Measurements from ENCODE around the gene DLX4.

Gene DLX4

DNA sequence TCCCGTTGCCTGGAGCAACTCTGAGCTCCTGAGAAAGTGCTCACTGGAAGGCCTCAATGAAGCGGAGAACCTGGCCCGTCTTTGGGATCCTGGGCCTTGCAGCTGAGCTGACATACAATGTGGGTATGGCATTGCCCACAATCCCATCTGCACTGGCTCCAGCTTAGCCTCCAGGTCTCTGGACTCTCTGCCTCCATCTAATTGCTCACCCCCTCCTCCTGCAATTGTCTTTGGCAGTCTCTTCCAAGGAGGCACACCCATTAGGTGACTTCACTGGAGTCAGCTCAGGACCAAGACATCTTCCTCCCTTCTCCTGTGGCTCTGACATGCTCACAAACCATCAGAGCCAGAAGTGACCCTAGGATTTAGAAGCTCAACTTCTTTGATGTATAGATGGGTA is 1.5 kb downstream of the DLX4 start:
- DNase-seq: no peak

DNA sequence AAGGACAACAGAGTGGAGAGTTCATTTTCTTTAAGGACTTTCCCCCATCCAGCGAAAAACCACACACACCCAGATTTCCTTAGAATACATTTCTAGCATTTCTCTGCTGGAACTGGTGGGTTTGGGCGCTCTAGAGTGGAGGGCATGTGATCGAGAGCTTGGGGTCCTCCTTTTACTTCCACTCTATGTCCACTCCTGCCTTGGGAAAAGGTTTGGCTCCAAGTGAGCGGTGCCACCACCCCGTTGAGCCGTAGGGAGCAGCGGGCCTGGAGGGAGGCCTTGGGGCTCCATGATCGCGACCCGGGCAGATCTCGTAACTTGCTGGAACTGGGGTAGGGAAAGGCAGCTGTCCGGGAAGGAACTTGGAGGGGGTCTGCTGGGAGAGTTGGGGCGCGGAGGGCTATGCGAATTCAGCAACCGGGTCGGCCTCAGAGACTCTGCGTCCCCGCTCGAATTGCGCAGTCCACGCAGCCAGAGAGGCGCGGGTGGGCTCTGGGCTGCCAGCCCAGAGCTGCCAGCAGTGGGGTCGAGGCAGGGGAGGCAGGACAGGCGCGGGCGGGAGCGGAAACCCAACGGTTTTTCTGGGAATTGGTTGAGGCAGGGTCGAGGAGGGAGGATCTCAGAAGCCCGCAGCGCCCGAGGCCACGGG is 2.3 kb downstream of the DLX4 start:
- no peak for DNase-seq

DNA sequence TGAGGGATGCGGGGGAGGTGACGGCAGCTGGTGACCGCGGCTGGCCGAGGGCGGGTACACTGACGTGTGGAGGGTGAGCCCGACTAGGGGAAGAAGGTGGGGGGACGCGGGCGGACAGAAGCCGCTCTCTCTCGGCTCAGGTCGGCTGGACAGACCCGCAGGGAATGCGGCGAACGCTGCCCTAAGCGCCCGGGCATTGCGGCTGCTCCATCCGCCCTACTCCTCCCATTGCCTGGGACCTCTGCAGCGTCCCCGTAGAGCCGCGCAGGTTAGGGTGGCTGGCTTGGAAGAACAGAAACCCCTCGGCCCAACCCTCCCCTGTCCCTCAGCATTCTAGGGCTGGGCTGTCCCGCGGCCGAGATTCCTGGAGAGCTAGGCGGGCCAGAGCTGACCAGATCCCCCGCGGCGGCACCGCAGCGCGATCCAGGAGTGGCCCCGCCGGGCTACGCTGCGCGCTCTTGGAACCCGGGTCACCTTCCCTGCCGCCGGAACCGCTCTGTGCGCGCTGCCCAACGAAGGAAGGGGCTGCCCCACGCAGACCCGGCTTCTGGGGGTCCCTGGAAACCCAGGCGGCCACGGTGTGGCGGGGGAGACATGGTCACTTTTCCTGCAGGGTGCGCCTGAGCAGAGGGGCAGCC is 3.0 kb downstream of the DLX4 start:
- DNase-seq: no peak

DNA sequence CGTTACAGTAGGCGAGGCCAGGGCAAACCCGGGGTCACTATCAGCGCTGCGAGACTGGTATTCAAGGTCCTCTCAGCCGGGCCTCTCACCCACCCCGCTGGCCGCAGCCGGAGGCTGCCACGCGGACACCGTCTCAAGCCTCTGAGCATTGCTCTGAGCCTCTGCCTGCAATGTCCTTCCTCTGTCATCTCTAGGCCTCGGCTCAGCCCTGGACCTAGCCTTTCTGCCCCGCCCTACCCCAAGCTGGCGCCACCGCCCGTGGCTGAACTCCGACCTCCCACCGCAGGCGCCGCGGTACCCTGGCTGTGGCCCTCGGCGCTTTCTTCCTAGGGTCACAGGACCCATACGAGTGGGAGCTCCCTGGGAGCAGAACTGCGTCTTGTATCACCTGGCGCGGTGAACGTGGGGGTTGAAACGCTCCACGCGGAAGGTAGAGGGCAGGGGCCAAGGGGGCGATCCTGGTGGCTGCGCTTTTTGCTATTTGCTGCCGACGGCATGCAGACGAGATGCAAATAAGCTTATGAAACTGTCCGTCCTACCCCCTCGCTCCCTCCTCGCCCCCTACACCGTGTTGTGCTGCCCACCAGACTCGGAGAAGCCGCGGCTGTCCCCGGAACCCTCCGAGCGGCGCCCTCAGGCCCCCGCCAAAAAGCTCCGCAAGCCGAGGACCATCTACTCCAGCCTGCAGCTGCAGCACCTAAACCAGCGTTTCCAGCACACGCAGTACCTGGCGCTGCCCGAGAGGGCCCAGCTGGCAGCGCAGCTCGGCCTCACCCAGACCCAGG is 3.7 kb downstream of the DLX4 start:
- DNase-seq: no peak

DNA sequence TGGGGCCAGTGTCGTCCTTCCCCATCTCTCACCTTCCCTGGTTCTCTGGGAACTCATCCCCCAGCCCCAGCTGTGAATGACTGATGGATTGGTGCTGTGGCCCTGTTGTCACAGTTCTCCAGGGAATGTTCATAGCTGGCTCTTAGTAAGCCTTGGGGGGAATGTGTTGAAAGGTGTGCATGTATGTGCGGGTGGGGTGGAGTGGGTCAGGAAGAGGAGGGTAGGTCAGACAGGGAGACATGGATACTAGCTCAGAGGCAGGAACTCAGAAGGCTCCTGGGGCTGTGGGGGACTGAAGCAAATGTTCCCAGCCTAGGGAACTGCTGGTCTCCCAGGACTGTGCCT is 4.3 kb downstream of the DLX4 start:
- no peak for DNase-seq

DNA sequence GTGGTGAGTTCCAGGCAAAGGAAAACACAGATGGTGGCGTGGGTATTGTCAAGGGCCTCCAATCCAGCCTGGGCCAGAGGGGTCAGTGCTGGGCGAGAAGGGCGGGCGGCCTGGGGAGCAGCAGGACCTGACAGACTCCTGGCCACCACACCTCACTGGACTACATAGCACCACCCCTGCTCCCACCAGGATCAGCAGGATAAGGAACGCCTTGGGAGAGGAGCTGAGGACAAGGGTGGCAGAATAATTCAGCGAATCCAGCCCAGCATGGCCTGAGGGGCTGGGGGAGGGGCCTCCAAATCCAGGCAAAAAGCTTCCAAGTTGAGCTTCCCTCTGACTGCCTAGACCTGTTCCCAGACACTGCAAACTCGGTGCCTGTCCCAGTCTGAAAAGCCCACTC is 6.5 kb downstream of the DLX4 start:
- no peak for DNase-seq

DNA sequence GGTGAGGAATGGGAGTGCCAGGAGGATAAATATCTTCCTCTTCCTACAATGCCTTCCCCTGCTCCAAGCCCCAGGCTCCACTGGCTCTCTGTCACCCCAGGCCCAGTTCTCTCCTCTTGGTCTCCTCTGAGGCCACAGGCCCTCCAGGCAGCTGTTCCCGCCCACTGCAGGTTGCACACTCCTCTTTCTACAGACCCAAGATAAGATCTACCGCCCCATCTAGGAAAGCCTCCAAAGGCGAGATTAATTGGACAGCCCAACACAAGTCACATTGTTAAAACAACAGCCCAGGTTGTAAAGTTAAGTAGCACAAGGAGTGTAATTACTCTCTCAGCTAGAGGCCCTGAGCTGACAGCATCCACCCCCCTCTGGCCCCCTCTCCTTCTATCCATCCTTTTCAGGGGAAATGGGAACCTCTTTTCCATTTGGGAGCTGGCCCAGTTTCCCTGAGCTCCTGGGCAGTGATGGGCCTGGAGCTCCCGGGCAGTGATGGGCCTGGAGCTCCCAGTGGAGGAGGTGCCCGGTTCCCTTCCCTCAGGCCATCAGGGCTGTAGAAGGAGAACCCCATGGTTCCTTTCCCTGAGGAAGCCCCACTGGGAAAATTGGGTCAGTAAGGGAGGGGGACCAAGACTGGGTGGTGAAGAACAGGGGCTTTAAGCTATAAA is 7.3 kb downstream of the DLX4 start:
- DNase-seq: no peak

DNA sequence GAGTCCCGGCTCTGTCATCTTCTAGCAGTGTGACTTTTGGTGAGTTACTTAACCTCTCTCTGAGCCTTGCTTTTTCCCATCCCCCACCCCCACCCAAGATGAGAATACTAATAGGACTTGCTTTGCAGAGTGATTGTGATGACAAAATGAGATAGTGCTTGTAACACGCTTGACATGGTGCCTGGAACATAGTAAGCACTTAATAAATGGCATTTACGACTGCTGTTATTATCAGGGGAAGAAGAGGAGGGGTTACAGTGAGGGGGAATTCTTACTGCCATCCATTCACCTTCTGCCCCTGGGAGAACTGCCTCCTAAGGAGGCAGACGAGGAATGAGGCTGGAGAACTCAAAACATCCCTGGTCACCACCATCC is 7.8 kb downstream of the DLX4 start:
- DNase-seq: no peak

DNA sequence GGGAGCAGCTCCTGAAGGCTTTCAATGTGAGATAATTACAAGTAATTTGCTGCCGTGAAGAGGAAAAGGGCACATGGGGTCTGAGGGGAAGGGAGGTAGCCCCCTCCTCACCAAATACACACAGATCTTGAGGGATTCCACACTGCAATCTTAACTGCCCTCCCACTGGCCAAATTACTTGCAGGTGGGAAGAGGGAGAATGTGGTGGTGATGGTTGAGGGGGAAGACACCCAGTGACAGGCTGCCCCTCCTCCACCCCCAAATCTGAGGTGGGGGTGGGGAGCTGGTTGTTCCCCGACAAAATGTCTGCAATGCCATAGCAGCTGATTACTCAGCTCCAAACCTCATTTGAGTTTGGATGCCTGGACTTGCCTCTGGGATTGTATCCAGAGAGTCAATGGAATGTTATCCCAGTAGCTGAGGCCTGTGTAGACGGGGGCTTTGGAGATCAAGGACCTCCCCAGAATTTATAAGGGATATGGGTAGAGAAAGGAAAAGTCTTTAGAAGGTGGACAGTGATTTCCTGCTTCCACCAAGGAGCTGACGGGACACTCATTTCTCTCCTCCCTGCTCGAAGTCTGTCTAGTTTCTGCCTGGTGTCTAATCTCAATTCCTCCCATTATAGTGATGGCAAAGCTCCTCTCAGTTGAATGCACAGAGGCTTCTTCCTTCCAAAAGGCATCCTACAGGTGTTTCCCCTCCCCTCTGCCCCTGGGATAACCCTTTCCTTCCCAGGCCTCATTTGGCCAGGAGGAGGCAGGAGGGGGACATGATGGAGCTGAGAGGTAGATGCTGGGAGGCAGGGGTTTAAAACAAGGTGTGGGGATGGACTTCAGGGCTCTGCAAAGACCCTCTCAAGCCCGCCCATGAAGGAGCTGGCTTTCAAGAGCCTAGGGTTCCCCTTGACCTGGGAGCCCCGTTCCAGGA is 8.7 kb downstream of the DLX4 start:
- DNase-seq: peak; percentile 3

DNA sequence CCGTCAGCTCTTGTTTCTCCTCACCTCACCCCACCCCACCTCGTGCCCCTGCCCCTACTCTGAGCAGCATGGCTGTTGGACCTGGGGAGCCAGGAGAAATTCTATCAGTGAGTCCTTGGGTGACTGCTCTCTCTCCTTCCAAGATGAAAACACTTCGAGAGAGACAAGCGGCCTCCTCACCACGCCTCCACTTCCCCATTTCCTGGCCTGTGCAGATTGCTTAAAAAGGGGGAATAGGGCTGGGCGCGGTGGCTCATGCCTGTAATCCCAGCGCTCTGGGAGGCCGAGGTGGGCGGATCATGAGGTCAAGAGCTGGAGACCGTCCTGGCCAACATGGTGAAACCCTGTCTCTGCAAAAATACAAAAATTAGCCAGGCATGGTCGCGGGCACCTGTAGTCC is 9.5 kb downstream of the DLX4 start:
- DNase-seq: peak; percentile 21

DNA sequence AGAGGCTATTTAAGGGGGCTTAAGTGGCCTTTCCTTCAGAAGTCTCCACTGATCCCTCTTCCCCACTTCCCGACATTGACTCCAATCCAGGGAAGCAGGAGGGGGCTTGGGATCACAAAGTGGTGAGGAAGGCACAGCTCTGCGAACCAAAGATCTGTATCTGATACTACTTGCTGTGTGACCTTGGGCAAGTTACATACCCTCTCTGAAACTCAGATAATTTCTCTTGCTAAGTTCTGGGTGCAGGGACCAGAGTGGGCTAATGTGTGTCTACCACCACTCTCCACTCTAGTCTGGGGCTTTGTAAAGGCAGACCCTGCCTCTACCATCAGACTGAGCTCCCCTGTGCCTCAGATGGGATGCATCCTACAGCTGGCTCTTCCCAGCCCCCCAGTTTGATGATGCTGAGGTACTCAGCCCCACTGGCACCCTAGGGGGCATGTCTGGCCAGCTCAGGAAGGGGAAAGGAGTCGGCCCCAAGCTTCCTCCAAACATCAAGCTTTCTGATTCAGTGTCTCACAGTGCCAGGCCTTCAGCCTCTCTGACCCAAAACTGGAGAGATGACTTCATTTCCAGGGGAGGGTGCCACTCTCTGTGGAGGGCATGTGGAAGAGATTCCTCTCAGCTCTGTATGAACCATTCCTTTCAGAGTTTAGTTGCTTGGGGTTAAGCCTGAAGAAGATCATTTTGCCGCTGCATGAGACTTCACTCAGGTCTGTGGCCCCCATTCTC is 10.9 kb downstream of the DLX4 start:
- DNase-seq: peak; percentile 21

DNA sequence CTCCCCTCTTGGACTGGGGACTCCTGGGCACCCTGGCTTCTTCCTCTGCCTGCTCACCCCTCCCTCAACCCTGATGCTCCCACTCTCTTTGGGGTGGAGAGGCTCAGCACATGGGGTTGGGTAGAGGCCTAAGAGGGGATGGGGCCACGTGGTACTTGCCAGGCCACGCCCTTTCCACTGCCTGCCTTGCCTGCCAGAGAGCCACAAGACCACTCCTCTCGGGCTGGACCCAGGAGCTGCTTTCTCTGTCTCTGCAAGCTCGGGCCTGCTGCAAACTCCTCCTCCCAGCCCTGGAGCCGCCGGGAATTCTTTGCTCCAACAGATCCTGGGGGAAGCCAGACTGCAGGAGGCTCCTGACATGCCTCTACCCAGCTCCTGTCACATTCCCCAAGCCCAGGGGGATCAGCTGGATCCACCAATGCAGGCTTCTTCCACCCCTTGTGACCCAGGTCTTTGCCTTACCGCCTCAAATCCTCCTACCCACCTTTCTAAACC is 11.8 kb downstream of the DLX4 start:
- no peak for DNase-seq

DNA sequence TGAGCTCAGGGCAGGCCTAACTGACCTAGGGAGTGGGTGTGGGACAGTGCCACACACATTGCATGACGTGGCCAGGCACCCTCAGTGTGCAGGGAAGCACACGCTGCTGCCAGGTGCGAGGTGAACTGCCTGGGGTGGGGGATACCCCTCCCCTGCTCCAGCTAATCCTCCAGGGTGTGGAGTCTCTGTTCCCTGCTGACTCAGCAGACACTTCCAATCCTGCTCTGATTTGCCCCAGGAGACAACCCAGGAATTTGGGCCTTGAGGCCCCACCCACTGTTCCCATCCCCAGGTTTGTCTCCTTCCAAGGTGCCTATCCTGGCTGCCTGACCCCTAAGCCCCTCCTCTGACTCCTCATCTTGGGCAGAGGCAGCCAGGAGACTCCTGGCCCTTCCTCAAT is 15.3 kb downstream of the DLX4 start:
- no peak for DNase-seq

DNA sequence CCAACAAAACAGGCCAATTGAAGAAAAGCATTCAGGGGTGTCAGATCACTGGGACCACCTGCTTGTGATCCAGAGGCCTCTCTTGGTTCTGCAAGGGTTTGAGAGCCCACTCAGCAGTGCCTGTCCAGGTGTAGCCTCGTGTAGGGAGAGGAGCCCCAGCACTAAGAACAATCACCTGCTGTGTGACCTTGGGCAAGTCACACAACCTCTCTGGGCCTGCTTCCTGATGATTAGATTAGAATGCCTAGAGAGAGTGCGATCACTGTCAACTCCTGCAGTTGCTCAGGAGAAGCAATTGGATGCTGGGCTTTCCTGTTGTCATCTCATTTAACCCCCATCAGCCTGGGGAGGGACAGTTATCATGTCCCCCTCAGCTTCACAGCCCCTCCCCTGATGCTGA is 15.8 kb downstream of the DLX4 start:
- DNase-seq: no peak

DNA sequence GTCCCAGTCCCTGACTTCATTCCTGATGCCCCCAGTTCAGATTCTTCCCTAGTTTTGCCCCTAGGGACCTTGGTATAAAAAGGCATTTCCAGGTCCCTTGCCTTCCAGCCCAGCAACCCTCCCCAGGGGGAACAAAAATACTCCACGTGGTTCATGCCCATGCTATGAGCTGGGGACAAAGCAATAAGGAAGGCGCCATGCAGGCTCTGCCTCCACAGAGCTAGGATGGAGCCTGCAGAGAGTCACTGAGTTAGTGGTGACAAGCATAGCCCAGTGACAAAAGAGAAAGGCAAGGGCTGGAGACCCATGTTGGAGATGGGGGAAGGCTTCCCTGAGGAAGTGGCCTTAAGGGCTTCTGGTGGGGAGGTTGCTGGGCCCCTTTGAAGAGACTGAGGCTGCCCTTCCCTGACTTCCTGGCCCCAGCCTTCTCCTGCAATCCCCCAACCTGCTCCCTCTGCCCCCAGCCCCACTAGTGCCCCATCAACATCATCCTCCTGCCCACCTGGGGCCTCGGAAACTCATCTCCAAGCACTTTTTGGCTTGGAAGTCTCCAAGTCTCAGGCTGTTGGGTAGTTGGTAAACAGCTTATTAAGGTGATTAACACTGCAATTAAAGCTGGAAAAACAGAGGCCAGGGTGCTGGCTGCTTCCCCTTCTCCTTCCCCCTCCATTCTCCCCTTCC is 16.5 kb downstream of the DLX4 start:
- DNase-seq: no peak

DNA sequence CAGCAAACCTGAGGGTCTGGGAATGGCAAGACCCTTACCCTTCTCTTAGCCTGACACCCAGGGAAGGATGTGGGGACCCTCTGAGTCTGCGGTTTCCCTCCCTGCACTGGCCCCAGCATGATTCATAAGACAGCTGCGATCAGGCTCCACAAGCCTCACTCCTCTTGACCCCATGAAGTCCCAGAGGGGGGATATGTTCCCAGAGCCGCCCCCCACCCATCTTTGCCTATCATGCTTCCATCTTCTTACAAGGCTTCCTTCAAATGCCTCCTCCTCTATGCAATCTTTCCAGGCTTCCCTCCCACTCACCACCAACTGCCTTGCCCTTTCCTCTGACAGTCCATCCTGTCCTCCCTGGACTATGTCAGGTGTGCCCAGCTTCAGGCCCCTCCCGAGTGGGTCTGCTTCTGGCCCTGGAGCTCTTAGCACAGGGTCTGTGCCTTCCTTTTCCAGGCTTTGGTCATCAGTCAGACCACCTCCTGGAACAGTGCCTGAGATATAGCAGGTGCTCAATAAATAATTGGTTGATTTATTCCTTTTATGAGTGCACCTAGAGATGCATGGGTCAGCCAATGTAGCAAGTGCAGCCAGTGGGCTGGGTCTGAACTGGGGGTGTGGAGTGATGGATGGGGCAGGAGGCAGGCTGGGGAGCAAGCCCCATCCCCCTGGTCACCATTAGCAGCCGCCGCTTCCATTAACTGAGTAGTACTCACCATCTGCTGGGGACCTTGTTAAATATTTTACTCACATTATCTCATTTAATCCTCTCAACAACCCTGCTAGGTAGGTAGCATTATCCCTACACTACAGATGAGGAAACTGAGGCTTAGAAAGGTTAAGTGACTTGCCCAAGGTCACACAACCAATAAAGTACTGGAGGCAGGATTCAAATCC is 17.7 kb downstream of the DLX4 start:
- no peak for DNase-seq

DNA sequence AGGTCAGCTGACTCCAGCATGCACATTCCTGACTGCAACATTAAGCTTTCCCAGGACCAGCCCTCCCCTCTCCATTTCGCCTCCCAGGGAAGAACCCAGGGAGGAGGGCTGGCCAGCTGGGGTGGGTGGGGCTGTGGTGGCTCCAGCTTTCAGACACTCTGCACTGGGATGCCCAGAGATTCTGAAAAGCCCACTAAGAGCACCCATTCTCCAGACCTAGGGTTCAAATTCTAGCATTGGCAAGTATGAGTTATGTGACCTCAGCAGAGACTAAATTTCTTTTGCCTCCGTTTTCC is 18.2 kb downstream of the DLX4 start:
- DNase-seq: no peak

DNA sequence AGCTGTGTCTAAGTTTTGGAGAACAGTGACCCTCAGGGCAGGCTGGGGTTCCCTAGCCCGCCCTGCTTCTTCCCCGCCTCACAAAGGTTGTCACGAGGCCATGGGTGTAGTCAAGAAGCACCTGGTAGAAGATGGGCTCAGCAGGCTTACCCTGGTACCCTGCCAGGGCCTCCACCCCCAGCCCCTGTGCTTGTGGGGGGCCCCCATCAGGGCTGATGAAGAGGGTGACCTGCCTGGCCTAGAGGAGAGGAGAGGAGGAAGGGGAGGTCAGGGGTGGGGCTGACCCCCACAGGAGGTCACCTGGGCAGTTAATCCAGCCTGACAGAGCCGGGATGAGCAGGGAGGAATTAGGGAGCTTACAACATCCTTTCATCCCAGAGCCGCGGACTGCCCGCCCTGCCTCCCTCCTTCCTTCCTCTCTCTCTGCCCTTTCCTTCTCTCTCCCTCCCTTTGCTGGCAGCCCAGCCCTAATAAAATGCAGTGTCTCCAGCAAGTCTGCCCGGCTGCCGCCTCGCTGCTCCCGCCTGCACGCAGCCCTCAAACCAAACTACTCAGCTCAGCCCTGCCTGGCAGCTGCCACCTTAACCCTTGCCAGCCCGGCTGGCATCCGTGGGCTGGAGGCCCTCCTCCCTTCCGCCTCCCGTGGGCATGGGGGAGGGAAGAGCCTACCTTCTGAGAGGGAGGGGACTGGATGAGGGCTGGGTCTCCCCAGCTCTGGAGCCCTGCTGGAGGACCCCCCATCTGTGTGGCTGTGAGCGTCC is 18.9 kb downstream of the DLX4 start:
- DNase-seq: peak; percentile 73

DNA sequence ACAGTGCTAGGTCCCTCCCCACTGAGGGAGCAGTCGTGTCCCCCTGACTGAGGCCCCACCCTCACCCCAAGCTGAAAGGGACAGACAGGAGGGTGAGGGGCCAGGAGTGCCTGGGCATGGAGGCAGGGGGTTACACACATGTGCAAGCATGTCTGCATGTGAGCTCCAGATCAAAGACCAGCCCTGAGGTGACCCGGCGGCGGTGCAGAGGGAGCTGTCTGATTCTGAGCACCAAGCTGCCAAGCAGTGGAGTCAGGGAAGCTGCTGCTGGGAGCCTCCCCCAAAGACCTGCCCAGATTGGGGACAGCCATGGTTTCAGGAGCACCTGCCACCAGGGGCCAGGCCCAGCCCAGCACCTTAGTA is 20.5 kb downstream of the DLX4 start:
- DNase-seq: no peak

DNA sequence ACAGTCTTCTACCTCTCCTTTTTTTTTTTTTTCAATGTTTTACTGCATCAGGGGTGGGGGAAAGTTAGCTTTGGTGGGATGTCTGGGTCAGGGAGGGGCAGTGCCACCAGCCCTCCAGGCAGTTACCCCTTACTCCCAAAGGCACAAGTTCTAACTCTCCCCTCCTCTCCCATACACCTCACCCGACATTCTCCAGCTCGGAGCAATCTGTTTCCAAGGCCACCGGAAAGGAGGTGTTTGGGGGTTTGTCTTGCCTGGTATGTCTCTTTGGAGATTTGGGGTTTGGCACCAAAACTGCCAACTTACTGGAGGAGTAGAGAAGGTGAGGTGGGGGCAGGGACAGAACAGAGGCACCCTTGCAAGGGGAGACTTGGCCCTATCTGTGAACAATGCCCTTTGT is 21.3 kb downstream of the DLX4 start:
- no peak for DNase-seq
